ENCODE data around the gene MYBPC2. TPM values are rescaled to one million over a fixed set of nuclear protein-coding genes. Genes with fewer than 3 reads are reported as not detected.

The MYBPC2 gene
- total and polyA plus RNA-seq, 2 of the 4 experiments (the other 2 are of a cell fraction): not detected

- Histone ChIP-seq H3K18ac (ENCODE audit: low read depth, low read length) (no peak overlapping the region), H3K9me3 (ENCODE audit: control insufficient read depth, insufficient read depth, low read length) (no peaks in the 10 kb centered on the region), H3K36me3 (ENCODE audit: control insufficient read depth, insufficient read depth, low read length) (no peaks in the 10 kb centered on the region), H3K4me1 (ENCODE audit: control insufficient read depth, insufficient read depth, low read length) (no peaks in the 10 kb centered on the region), H2AK9ac (replicated peaks; ENCODE audit: low read depth, low read length, poor library complexity) (no peak overlapping the region), H3K14ac (replicated peaks; ENCODE audit: low read depth, low read length) (no peak overlapping the region), H2AK5ac (ENCODE audit: low read depth, low read length) (no peak overlapping the region), H3K27me3 (ENCODE audit: control insufficient read depth, insufficient read depth, low read length) (peaks cover 12% of the 10 kb centered on the region; the same call in 1 of the 2 replicates), H3K56ac (ENCODE audit: extremely low read depth, insufficient read depth, low read length) (no peak overlapping the region), H3K9me1 (ENCODE audit: insufficient read depth, low read length) (no peaks in the 10 kb centered on the region), H3K4me2 (ENCODE audit: low read depth, low read length) (no peak overlapping the region), H2AFZ (replicated peaks; ENCODE audit: low read length, poor library complexity) (peak overlapping the region; percentile 77), H3K4ac (ENCODE audit: low read depth, low read length) (no peak overlapping the region), H3K79me1 (ENCODE audit: low read depth in 1 of 2, low read length in 2 of 2) (no peaks in the 10 kb centered on the region), H4K5ac (ENCODE audit: low read depth, low read length) (no peak overlapping the region), H2BK20ac (ENCODE audit: low read depth, low read length) (no peak overlapping the region), H3K4me3 (ENCODE audit: insufficient read depth, low read depth, low read length) (no peak overlapping the region), H3K23ac (ENCODE audit: low read depth, low read length) (no peak overlapping the region), H2BK15ac (ENCODE audit: low read depth, low read length) (no peak overlapping the region), H4K91ac (ENCODE audit: insufficient read depth, low read depth, low read length) (no peak overlapping the region), H2BK5ac (ENCODE audit: low read depth, low read length, poor library complexity, severe bottlenecking) (no peak overlapping the region), H4K8ac (ENCODE audit: low read depth in 2 of 2, low read length in 2 of 2) (no peak overlapping the region), H4K20me1 (ENCODE audit: insufficient read depth, low read length) (no peaks in the 10 kb centered on the region), H2BK120ac (ENCODE audit: low read depth, low read length) (no peak overlapping the region), H3K27ac (ENCODE audit: insufficient read depth, low read length) (no peak overlapping the region), H3K9ac (ENCODE audit: low read depth, low read length) (no peak overlapping the region)
- intact Hi-C loops (cut with micrococcal nuclease) (no loop called here), dilution Hi-C loops (cut with HindIII; ENCODE audit: low sequenced_read_pairs, unreplicated experiment) (no loop called here), in situ Hi-C loops (cut with MboI; ENCODE audit: low sequenced_read_pairs) (loop anchor here (5.0 kb wide), 1 partner anchor 92 kb away; the partner anchor contains the start of gene NAPSA)
- no CpG with 5 or more reads among the region's 1 CpG for WGBS, 2 experiments (ENCODE audit: extremely low coverage in 2 of 2, insufficient read length in 1 of 2)
- DNase-seq (no peak), ATAC-seq (ENCODE audit: low read depth) (no peak)
- POLR2A ChIA-PET (ENCODE audit: unreplicated experiment): no interaction called here
- CTCF ChIA-PET: interaction anchor here (2.3 kb wide), 1 partner anchor 91 kb away, joined by 8 read pairs; no protein-coding TSS in a partner anchor
- no TSS peak for BruUV-seq (replicated peaks)
- TF ChIP-seq CTCF (conservative IDR thresholded peaks at IDR 0.05; ENCODE audit: low read depth, low read length) (no peak), MAZ (IDR thresholded peaks at IDR 0.05; ENCODE audit: borderline replicate concordance, low read depth, low read length) (no peak), FOS (IDR thresholded peaks at IDR 0.05; ENCODE audit: low read depth, low read length) (no peak), RAD21 (IDR thresholded peaks at IDR 0.05; ENCODE audit: low read length) (no peak), ELK1 (IDR thresholded peaks at IDR 0.05; ENCODE audit: borderline replicate concordance, low read depth, low read length) (no peak), RCOR1 (IDR thresholded peaks at IDR 0.05; ENCODE audit: insufficient replicate concordance, low read length) (no peak), SMC3 (IDR thresholded peaks at IDR 0.05; ENCODE audit: low read depth, low read length) (no peak), USF2 (IDR thresholded peaks at IDR 0.05; ENCODE audit: low read depth, low read length) (no peak), RFX5 (IDR thresholded peaks at IDR 0.05; ENCODE audit: low read depth, low read length) (no peak), CEBPB (IDR thresholded peaks at IDR 0.05; ENCODE audit: low read depth, low read length) (no peak), BHLHE40 (IDR thresholded peaks at IDR 0.05; ENCODE audit: low read depth, low read length) (no peak), CHD1 (IDR thresholded peaks at IDR 0.05; ENCODE audit: low read depth, low read length) (no peak), MAFK (IDR thresholded peaks at IDR 0.05; ENCODE audit: low read depth, low read length) (no peak), MXI1 (IDR thresholded peaks at IDR 0.05; ENCODE audit: borderline replicate concordance, low read depth, low read length) (no peak), NFE2L2 (IDR thresholded peaks at IDR 0.05; ENCODE audit: low read depth, low read length) (no peak)
These were observed 26.9 kb downstream of the MYBPC2 start for GRCh38 chr19:50459638-50460037.
